GM12873 (cell line): Measurements from ENCODE around the gene SHISA7.

Experiments
- TF ChIP-seq, protein P1 (sequence below): IDR thresholded peaks from 2 replicates; pipeline ENCODE4 v1.5.1; 2012; ENCODE audit warnings: low read depth, mild to moderate bottlenecking, moderate library complexity, low read length, control low read depth; ENCODE audit not compliant: insufficient read depth; ENCODE audit errors: missing control alignments

Gene SHISA7

DNA sequence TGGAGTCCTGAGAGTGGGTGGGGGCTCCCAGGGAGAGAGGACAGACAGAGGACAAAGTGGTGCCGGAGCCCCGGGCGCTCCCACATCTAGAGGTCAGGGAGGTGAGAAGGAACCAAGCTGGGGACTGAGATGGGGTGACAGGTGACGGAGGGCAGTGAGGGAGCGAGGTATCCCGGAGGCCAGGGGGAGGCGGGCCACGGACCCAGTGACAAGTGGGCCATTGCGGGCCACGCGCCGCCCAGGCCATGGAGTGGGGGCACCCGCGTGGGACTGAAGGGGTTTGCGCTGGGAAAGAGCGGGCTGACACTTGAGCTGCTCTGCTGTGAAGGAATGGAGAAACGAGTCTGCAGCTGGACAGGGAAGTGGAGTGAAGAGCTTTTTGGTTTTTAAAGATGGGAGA is 35.9 kb upstream of the SHISA7 start:
- TF ChIP-seq, protein P1, sequence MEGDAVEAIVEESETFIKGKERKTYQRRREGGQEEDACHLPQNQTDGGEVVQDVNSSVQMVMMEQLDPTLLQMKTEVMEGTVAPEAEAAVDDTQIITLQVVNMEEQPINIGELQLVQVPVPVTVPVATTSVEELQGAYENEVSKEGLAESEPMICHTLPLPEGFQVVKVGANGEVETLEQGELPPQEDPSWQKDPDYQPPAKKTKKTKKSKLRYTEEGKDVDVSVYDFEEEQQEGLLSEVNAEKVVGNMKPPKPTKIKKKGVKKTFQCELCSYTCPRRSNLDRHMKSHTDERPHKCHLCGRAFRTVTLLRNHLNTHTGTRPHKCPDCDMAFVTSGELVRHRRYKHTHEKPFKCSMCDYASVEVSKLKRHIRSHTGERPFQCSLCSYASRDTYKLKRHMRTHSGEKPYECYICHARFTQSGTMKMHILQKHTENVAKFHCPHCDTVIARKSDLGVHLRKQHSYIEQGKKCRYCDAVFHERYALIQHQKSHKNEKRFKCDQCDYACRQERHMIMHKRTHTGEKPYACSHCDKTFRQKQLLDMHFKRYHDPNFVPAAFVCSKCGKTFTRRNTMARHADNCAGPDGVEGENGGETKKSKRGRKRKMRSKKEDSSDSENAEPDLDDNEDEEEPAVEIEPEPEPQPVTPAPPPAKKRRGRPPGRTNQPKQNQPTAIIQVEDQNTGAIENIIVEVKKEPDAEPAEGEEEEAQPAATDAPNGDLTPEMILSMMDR = no peak

DNA sequence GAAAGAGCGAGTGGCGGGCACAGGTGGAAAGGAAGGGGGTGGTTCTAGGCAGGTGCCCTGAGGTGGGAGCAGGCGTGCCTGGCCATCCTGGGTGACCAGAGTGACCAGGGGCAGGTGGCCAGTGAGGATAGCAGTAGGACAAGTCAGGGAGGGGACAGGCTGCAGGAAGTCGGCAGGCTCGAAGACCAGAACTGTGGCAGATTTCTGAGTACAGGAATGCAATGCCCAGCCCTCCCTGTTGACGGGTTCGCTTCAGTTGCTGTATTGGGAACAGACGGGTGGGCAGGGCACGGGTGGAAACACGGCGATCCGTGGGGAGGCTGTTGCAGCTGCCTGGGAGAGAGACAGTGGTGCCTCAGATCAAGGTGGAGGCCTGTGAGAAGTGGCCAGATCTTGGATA is 35.3 kb upstream of the SHISA7 start:
- TF ChIP-seq, protein P1 = no peak

GRCh38 chr19:55477905-55478304 is 34.8 kb upstream of the SHISA7 start:
- TF ChIP-seq, protein P1 = no peak

GRCh38 chr19:55476100-55476775 is 33.1 kb upstream of the SHISA7 start, which contains the start of gene ZNF628:
Gene ZNF628, plus strand, starts transcription at chr19:55476617. Its CDS starts 3,294 bp downstream, at chr19:55479911.
- TF ChIP-seq, protein P1 = no peak

GRCh38 chr19:55474269-55475265 is 31.5 kb upstream of the SHISA7 start:
- TF ChIP-seq, protein P1 = no peak

DNA sequence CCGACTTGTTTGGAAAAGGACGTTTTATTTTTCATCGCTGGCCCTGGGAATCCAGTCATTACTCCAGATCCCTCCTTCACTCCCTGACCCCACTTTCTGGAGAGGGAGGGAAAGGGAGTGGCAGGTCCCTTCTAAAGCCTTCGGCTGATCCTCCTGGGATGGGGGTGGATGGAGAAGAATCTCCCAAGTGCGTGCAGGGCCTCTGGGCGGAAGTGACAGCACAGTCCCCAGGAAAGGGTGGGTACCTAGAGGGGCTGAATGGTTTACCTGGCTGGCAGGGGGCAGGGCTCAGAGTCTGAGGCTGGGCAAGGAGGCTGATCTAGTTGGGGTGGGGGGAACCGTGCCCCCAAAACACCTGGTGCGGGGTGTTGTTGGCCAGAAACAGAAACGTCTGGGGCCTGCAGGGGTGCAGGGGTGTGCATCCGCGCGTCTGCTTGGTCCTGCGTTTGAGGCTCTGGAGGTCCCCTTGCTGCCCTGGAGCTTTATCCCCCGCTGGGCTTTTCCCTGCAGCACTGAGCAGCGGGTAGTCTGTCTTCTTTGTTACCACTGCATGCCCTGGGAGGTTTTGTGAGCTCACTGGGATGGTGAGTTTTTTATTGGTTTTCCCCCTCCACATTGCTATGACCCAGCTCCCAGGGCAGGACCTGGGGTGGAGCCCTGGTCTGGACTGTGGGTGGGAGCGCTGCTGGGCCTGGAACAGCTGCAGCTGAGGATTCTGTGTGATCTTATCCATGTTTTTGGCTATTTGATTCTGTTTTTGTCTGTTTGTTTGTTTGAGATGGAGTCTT is 30.3 kb upstream of the SHISA7 start:
- TF ChIP-seq, protein P1 = no peak
